OCI-LY3 (cell line): Measurements from ENCODE around the gene CNTN2.

Source experiments
- EZH2phosphoT487 ChIP-seq: fragments of 200-600 bp; shearing (Covaris generic); IDR thresholded peaks from 2 replicates; pipeline ENCODE4 v1.6.1; 2018; ENCODE audit warnings: antibody characterized with exemption, mixed run types, low read depth
- TF ChIP-seq, protein P1 (sequence below): fragments of 200-600, 300-600 bp; sonication (generic); IDR thresholded peaks from 2 replicates; pipeline ENCODE4 v1.5.1; 2014; ENCODE audit warnings: antibody characterized with exemption, low read length, low read depth

DNA sequence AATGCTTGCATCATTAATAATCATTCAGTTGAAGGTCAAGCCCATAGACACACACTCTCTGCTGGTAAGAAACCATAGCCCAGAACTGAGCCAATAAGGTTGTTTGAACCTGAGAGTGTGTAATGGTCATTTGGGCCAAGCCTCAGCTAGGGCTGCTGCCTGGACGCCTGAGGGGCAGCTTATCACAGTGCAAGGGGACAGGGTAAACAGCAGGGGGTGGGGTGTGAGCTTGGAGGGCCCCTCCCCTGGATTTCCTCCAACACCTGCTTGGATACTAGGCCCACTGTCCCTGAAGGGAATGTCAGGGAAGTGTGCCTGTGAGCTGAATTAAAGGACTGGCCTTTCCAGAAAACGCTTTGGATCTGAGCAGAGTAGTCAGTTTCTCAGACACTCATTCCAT lies 24.6 kb upstream of the CNTN2 start:
- TF ChIP-seq, protein P1, sequence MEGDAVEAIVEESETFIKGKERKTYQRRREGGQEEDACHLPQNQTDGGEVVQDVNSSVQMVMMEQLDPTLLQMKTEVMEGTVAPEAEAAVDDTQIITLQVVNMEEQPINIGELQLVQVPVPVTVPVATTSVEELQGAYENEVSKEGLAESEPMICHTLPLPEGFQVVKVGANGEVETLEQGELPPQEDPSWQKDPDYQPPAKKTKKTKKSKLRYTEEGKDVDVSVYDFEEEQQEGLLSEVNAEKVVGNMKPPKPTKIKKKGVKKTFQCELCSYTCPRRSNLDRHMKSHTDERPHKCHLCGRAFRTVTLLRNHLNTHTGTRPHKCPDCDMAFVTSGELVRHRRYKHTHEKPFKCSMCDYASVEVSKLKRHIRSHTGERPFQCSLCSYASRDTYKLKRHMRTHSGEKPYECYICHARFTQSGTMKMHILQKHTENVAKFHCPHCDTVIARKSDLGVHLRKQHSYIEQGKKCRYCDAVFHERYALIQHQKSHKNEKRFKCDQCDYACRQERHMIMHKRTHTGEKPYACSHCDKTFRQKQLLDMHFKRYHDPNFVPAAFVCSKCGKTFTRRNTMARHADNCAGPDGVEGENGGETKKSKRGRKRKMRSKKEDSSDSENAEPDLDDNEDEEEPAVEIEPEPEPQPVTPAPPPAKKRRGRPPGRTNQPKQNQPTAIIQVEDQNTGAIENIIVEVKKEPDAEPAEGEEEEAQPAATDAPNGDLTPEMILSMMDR = no peak
- TF ChIP-seq EZH2phosphoT487 = no peak
